GM12878 (cell line): ENCODE measurements around the gene PLXNB2. TPM values are rescaled to one million over a fixed set of nuclear protein-coding genes. Genes with fewer than 3 reads are reported as not detected.
A peak's percentile ranks its signal among the peaks of the same experiment; 100 is the strongest.

Source experiments
- ATAC-seq: fragments of 200-7000 bp; cut with Tn5 transposase; 3 replicates; pipeline ENCODE4 v1.9.1; 2020; ENCODE audit warnings: mild to moderate bottlenecking, moderate library complexity
- BruUV-seq: library from RNA; stranded (reverse); fragments of 400-500 nt; replicated peaks from 2 replicates; lab custom pipeline; 2021; lab: Mats Ljungman, UMichigan
- CTCF ChIA-PET: fragments of 300-600 bp; sonication (Branson Sonifier 250); formaldehyde crosslinking; extraction: SDS; loops from one replicate; lab custom pipeline; 2021; ENCODE audit warnings: inconsistent platforms; lab: Yijun Ruan, JAX
- POLR2A ChIA-PET: fragments of 350-600 bp; formaldehyde crosslinking; extraction: SDS; loops from one replicate; lab custom pipeline; 2021; ENCODE audit warnings: inconsistent platforms; lab: Charles Lee
- RAD21 ChIA-PET: fragments of 300-600 bp; sonication (Branson Sonifier 250); formaldehyde crosslinking; loops from one replicate; lab custom pipeline; 2023; ENCODE audit warnings: antibody characterized with exemption; ENCODE audit not compliant: unreplicated experiment; lab: Charles Lee
- SMC1A ChIA-PET: fragments of 300-600 bp; sonication (Branson Sonifier 250); formaldehyde crosslinking; loops from one replicate; lab custom pipeline; 2023; ENCODE audit not compliant: unreplicated experiment, uncharacterized antibody; lab: Charles Lee
- DNase-seq: peaks from one replicate; pipeline ENCODE4 v3.0.0-alpha.2; 2011; ENCODE audit warnings: low read depth, low spot score
- FAIRE-seq: peaks from 3 replicates; lab custom pipeline; 2011; peaks lifted over from hg19 to GRCh38; lab: Jason Lieb, UNC
- H2AFZ ChIP-seq: 2 replicates; pipeline ENCODE4 v1.6.0; 2011; ENCODE audit warnings: low read depth, low read length, control low read depth; ENCODE audit not compliant: control insufficient read depth
- H3K27ac ChIP-seq: 2 replicates; pipeline ENCODE4 v1.5.1; 2011; ENCODE audit warnings: control low read depth; ENCODE audit not compliant: control insufficient read depth, insufficient read depth
- H3K27me3 ChIP-seq, 2 experiments: replicated peaks in 1 of 2; 2 replicates each; pipeline versions ENCODE4 v1.6.0 to v1.6.1; 2011; ENCODE audit warnings: low read length in 1 of 2; ENCODE audit not compliant: control insufficient read depth in 2 of 2, insufficient read depth in 2 of 2
- H3K36me3 ChIP-seq, 2 experiments: 2 replicates each; pipeline ENCODE4 v1.5.1; 2011; ENCODE audit warnings: low read length in 1 of 2; ENCODE audit not compliant: control insufficient read depth in 2 of 2, insufficient read depth in 2 of 2
- H3K4me1 ChIP-seq: 2 replicates; pipeline ENCODE4 v1.6.1; 2011; ENCODE audit warnings: mild to moderate bottlenecking, low read length, moderate library complexity, mixed read lengths; ENCODE audit not compliant: control insufficient read depth, insufficient read depth
- H3K4me2 ChIP-seq: 2 replicates; pipeline ENCODE4 v1.6.0; 2011; ENCODE audit warnings: control low read depth; ENCODE audit not compliant: control insufficient read depth, insufficient read depth
- H3K4me3 ChIP-seq: fragments of 200-600 bp; sonication (generic); 2 replicates; pipeline ENCODE4 v1.5.1; 2016
- H3K79me2 ChIP-seq: 2 replicates; pipeline ENCODE4 v1.6.0; 2011; ENCODE audit warnings: low read length; ENCODE audit not compliant: control insufficient read depth, insufficient read depth
- H3K9ac ChIP-seq: 2 replicates; pipeline ENCODE4 v1.8.0; 2011; ENCODE audit warnings: low read length, control low read depth, mixed read lengths; ENCODE audit not compliant: control insufficient read depth, insufficient read depth
- H3K9me3 ChIP-seq: replicated peaks from 3 replicates; pipeline ENCODE4 v1.5.1; 2011; ENCODE audit warnings: mild to moderate bottlenecking, low read length; ENCODE audit not compliant: control insufficient read depth, insufficient read depth
- H4K20me1 ChIP-seq: 2 replicates; pipeline ENCODE4 v1.6.0; 2011; ENCODE audit not compliant: control insufficient read depth, insufficient read depth
- GATAD2B ChIP-seq: fragments of 450-650 bp; conservative IDR thresholded peaks from 2 replicates; pipeline ENCODE4 v1.6.1; 2017; ENCODE audit warnings: low read depth, mild to moderate bottlenecking, moderate library complexity
- HDGF ChIP-seq: fragments of 450-650 bp; IDR thresholded peaks from 2 replicates; pipeline ENCODE4 v1.6.1; 2016; ENCODE audit warnings: antibody characterized with exemption
- LARP7 ChIP-seq: fragments of 450-650 bp; IDR thresholded peaks from 2 replicates; pipeline ENCODE4 v1.6.1; 2017; ENCODE audit warnings: mild to moderate bottlenecking
- NRF1 ChIP-seq: conservative IDR thresholded peaks from 2 replicates; pipeline ENCODE4 v1.6.1; 2011; ENCODE audit warnings: mild to moderate bottlenecking, low read depth, low read length, improper control_type of control experiment
- POLR2AphosphoS2 ChIP-seq: IDR thresholded peaks from 2 replicates; pipeline ENCODE4 v1.6.1; 2011; ENCODE audit warnings: low read depth, mild to moderate bottlenecking, low read length, improper control_type of control experiment, moderate library complexity
- WGBS: methylation state at CpG from one replicate; pipeline ENCODE4 v1.1.6; 2016; ENCODE audit warnings: low lambda C conversion rate; ENCODE audit not compliant: insufficient replicate concordance, insufficient coverage; ENCODE audit errors: missing lambda C conversion rate; 5-methylcytosine and 5-hydroxymethylcytosine counted together
- in situ Hi-C: fragments of 300-500 bp; cut with MboI; formaldehyde crosslinking; loops from 9 replicates; pipeline ENCODE4 v1.14.3; 2018; ENCODE audit warnings: mixed read lengths
- intact Hi-C: fragments of 100-400 bp; cut with micrococcal nuclease; formaldehyde crosslinking; loops from one replicate; pipeline ENCODE4 v1.14.2; 2022; ENCODE audit not compliant: unreplicated experiment
- polyA plus RNA-seq, 11 experiments: library from polyadenylated mRNA; depleted of rRNA in 4 of 11; unstranded in 6 of 11; stranded (reverse) in 5 of 11; fragments of >200 nt; fragmentation: Nextera tagmentation in 4 of 11; fragmentation: Illumina TruSeq in 1 of 11; extraction: Ambion mirVana in 4 of 11; extraction: Trizol in 1 of 11; gene quantifications; 1 replicate in 1 of 11; 2 replicates in 10 of 11; pipeline versions ENCODE4 v1.2.1 to v1.2.3, GENCODE V29; 2011 to 2016; ENCODE audit warnings: inconsistent platforms in 2 of 11, missing spikeins in 2 of 11, low read depth in 1 of 11
- total RNA-seq, 4 experiments: library from RNA; depleted of rRNA in 3 of 4; stranded (reverse); fragments of >200 nt in 3 of 4; fragmentation: Illumina TruSeq in 1 of 4; extraction: Trizol in 1 of 4; gene quantifications; 2 replicates each; pipeline versions ENCODE4 v1.2.1 to v1.2.3, GENCODE V29; 2013 to 2021

PLXNB2 gene
- total and polyA plus RNA-seq, 10 of the 15 experiments (the other 5 are each of a cell fraction or from before 2014, with no cell fraction given) = 0.68 to 134 (median 41.9) TPM

DNA sequence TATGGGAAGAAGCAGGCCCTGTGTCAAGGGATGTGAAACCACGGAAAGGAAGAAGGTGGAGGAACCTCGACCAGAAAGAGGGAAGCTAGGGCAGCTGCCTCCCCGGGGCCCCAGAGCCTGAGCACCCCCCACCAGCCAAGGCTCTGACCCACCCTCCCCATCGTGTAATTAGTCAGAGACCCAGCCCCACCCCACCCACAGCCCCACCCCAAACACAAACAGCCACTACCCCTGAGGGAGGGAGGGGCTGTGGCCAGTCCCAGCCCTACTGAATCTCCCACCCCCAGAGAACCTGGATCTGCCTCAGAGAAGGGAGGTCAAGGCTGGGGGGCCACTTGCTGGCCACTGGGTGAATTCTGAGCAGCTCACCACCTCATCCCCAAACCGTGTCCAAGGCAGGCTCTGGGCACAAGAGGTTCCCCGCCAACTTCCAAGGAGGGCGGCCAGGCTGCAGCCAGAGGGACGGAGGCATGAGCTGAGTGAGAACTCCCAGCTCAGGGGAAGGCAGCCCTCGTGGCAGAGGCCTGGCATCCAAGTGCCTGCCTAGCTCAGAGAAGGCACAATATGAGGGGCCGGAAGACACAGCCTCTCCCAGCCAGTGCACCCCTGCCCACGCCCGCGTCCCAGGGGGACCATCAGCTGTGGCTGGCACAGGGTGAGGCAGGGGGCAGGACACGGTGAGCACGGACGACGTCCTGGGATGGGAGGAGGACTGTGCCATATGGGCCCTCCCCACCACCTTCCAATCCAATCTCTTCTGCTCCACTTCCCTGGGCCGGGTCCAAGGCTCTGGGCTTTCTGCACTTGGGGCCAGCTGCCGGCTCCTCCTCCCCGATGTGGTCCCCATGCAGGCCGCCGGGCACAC lies 2.7 kb downstream of the PLXNB2 start:
- CTCF ChIA-PET = interaction anchor here (0.9 to 4.0 kb wide), 6 partner anchors 10 to 277 kb away, joined by 3 to 17 read pairs (median 12); partner anchors contain the start of gene DENND6B
- peak overlapping the region; percentile 96 for H3K9ac ChIP-seq
- DNase-seq (no peak), FAIRE-seq (no peak), ATAC-seq (peak; percentile 2)
- peaks cover 2 to 3% of the 10 kb centered on the region in 2 experiments; a peak in 2 of 4 replicates for H3K36me3 ChIP-seq
- TF ChIP-seq POLR2AphosphoS2 (0 out of 2 replicates have a peak, but pooled peaks have one; percentile 8), NRF1 (no peak), LARP7 (0 out of 2 replicates have a peak, but pooled peaks have one; percentile 36), GATAD2B (0 out of 2 replicates have a peak, but pooled peaks have one; percentile 28), HDGF (peak; percentile 47; the same call in 1 of the 2 replicates)
- TSS peak; percentile 41 for BruUV-seq
- peak overlapping the region; percentile 78 for H3K27ac ChIP-seq
- in situ Hi-C loops = no loop called here
- POLR2A ChIA-PET = interaction anchor here (0.6 to 3.8 kb wide), 8 partner anchors 8 to 227 kb away, joined by 3 to 22 read pairs (median 4); partner anchors contain the start of gene DENND6B
- H3K9me3 ChIP-seq = no peaks in the 10 kb centered on the region
- SMC1A ChIA-PET = interaction anchor here (1.5 to 4.2 kb wide), 2 partner anchors 10 to 11 kb away, joined by 5 to 21 read pairs; no protein-coding TSS in a partner anchor
- H3K27me3 ChIP-seq = no peaks in the 10 kb centered on the region
- WGBS = 44% methylated on average over 21 of the region's 22 CpGs
- H3K4me3 ChIP-seq = peak overlapping the region; percentile 91
- peaks cover 64% of the 10 kb centered on the region for H3K4me1 ChIP-seq
- H4K20me1 ChIP-seq = peaks cover 4% of the 10 kb centered on the region; the same call in 1 of the 2 replicates
- intact Hi-C loops = no loop called here
- H3K79me2 ChIP-seq = peaks cover 75% of the 10 kb centered on the region
- RAD21 ChIA-PET = interaction anchor here (0.8 to 3.8 kb wide), 4 partner anchors 10 to 37 kb away, joined by 4 to 13 read pairs (median 8); no protein-coding TSS in a partner anchor
- H3K4me2 ChIP-seq = peak overlapping the region; percentile 99
- no peak overlapping the region for H2AFZ ChIP-seq
